Stimulated activated naive CD4-positive, alpha-beta T cell treated with Interleukin-2 at 50 U/mL for 16 hours (primary cell): ENCODE measurements around the gene ATP5F1C.
"Not testable (repeated sequence)": the region's sequence is repeated elsewhere in the genome, so short reads cannot be mapped to it uniquely, and the experiment has no call there.

Source experiments
- DNase-seq: peaks from one replicate; lab custom pipeline; 2025; lab: John Stamatoyannopoulos, UW

Gene ATP5F1C

DNA sequence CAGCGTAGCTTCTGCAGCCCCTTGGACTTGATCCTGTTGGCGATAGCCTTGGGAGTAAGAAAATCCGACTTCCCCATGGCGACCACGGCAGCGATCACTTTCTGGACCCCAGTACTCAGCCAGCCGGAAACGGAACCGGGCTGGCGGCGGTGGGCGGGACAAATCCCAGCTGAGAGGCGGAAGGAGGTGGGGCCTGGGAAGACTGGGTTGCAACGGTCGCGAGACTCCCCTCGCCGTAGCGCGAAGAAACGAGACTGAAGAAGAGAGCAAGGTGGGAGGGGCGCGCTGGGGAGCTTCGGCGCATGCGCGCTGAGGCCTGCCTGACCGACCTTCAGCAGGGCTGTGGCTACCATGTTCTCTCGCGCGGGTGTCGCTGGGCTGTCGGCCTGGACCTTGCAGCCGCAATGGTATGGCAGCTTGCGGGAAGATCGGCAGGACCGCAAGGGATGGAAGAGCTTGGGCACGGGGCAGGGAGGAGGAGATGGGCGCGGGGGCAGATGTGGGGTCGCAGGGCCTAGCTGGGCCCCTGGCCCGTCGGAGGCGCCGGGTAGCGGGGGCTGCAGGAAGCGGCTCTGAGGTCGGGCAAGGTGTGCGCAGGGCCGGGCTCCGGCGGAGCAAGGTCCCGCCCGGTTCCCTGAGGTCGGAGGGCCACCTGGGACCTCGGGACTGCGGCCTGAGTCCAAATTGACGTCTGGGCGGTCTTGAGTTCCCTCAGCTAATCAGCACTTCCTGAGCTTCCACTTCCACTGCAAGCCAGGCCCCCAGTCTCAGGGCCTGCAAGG is at the start of gene ATP5F1C, which contains the start of gene KIN:
Gene ATP5F1C (plus strand): TSS at position 321 of the 782 bp plus-strand sequence. CDS start 31 bp downstream, at position 352.
Gene KIN (minus strand): TSS at position 137 of the 782 bp plus-strand sequence. CDS start 60 bp downstream, at position 77.
- DNase-seq = peak; percentile 97

DNA sequence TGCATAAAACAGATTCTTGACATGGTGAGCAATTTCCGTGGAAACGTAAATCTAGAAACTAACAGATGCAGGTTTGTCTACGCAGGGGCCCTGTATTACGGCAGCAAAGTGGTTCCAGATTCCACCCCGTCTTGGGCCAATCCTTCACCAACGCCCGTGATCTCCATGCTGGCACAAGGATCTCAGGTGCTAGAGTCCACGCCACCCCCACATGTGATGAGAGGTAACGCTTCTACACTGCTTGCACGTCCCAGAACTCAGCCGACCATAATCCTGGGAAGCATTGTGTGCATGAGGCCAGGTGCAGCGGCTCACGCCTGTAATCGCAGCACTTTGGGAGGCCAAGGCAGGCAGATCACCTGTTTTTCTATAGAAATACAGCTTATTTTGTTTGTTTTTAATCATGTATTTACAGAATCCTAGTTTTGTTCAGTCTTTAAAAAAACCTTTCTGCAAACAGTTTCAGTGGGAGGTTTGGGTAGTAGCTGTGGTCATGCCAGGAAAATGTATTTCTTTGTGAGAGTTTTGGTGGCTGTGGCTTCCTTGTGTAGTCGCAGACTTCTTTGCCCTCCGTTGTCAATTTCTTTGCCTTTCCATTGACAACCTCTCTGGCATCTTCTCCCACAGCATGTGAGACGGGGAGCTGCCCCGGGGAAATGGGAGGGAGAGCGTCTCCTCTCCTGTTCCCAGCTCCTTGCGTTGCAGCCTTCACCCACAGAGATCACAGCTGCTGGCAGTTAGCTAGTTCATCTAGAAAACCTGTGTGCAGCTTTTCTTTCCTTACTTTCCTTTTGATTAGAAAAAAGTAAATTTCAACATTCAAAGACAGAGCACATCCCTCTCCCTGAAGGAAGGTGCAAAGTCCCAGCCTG is 49.2 kb upstream of the ATP5F1C start:
- DNase-seq = no peak

DNA sequence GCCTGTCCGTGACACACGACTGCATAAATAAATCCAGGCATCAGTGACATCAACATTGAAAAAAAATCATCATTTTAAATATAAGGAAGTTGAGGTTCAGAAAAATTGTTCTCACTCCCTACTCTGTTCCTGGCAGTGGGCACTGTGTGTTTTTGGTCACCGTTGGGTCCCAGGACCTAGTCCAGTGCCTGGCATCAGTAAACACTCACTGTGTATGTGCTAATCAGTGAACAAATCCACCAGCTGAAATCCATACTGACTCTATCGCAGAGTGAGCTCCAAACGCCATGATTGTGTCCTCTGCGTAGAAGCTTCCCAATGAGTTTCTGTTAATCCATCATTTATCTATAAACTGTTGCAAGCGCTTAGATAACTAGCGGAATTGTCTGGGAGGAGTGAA is 43.7 kb upstream of the ATP5F1C start:
- no peak for DNase-seq

DNA sequence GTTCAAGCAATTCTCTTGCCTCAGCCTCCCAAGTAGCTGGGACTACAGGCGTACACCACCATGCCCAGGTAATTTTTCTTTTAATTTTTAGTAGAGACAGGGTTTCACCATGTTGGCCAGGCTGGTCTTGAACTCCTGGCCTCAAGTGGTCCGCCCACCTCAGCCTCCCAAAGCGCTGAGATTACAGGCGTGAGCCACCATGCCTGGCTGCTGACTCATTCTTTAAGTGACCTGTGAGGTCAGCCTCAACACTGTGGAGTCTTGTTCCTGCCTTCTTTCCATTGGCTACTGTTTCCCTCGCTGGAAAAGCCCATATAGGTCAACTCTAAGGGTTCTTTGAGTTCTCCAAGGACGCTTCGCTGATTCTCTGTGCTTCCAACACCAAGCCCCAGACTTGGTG is 39.3 kb upstream of the ATP5F1C start:
- not testable (repeated sequence) for DNase-seq

DNA sequence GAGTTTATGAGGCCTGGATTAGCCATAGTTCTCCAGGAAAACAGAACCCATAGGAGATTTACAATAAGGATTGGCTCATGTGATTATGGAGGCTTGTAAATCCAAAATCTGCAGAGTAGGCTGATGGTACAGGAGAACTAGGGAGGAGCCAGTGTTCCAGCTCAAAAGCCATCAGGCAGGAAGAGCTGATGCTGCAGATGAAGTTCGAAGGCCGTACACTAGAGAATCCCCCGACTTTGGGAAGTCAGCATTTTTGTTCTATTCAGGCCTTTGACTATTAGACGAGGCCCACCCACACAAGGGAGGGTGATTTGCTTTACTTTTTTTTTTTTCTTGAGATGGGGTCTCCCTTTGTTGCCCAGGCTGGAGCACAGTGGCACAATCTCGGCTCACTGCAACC is 37.8 kb upstream of the ATP5F1C start:
- DNase-seq = no peak

GRCh38 chr10:7752251-7752650 is 35.7 kb upstream of the ATP5F1C start:
- DNase-seq = no peak

GRCh38 chr10:7755103-7755502 is 32.9 kb upstream of the ATP5F1C start:
- DNase-seq = no peak

DNA sequence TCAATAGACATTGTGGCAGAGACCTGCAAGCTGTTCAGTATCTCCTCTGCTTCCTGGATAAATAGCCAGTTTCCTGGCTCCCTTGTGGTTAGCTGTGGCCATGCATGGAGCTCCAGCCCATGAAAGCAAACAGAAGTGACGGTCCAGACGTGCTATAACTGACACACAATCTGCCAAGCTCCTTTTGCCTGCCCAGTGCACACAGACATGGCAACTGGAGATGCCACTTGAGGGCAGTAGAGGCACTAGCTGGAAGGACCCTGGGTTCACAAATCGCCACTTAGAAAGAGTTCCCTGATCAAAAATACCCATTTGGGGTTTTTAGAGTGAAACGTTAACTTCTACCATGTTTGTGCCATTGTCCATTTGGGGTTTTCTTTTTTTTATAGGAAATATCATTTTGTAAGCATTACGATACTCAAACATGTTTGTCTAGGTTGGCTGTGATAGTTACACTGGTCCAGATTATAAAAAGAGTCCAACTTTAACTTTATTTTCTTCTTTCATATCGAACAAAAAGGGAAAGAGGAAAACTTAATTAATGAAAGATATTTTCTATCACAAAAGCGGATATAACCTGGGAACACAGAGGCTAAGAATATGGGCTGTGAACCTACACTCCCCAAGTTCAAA is 31.5 kb upstream of the ATP5F1C start:
- no peak for DNase-seq

GRCh38 chr10:7763929-7764328 is 24.0 kb upstream of the ATP5F1C start:
- no peak for DNase-seq

- DNase-seq = no peak
These were observed 21.7 kb upstream of the ATP5F1C start for GRCh38 chr10:7766241-7766640.

GRCh38 chr10:7767209-7767608 is 20.8 kb upstream of the ATP5F1C start:
- DNase-seq = no peak

DNA sequence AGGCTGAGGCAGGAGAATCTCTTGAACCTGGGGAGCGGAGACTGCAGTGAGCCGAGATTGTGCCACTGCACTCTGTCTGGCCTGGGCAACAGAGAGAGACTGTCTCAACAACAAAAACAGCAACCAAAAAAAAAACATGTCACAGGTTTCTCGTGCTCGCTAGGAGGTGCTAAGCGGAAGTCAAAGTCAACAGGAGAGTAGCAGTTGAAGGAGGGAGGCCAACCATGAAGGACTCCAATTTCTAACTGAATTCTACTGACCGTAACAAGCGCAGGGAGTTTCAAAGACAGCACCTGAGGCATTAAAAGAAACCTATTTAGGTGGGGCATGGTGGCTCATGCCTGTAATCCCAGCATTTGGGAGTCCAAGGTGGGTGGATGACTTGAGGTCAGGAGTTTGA is 19.6 kb upstream of the ATP5F1C start:
- no peak for DNase-seq

GRCh38 chr10:7773845-7774801 is 13.9 kb upstream of the ATP5F1C start:
- no peak for DNase-seq

- no peak for DNase-seq
These were observed 11.2 kb upstream of the ATP5F1C start for GRCh38 chr10:7776777-7777176.

- not testable (repeated sequence) for DNase-seq
These were observed 5.8 kb upstream of the ATP5F1C start for GRCh38 chr10:7782194-7782593.

- no peak for DNase-seq
These were observed 1.5 kb upstream of the ATP5F1C start for GRCh38 chr10:7786430-7786829.

DNA sequence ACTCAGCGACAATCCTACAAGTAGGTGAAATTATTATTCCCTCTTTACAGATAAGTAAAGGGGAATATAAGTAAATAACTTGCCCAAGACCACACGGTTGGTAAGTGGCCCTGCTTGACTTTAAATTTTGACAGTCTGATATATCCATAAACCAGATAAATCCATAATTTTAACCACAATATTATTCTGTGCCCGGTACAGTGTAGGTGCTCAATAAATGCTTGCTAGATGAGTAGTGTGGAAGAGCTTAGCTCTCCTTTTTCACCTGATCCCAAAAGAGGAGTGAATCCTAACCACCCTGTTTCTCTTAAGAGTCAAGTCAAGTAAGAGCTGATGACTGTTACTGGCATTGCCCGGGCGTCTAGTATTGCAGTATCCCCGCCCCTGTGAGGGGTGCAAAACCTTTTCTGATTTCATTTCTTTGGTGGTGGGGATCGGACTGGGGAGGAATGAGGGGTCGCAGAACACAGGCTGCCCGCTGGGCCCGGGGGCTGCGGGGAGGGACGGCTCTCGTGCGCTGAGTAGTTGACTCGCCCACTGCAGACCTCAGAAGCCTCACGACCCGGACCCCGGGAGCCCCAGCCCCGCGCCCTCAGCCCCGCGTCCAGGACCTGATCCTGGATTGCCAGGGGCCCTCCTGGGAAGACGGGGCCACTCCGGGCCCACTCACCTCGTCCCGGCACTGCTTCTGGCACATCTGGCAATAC is 674 bp upstream of the ATP5F1C start:
- no peak for DNase-seq

GRCh38 chr10:7788639-7789286 is 786 bp downstream of the ATP5F1C start:
- DNase-seq = no peak

- DNase-seq = no peak
These were observed 1.4 kb downstream of the ATP5F1C start for GRCh38 chr10:7789390-7789789.

DNA sequence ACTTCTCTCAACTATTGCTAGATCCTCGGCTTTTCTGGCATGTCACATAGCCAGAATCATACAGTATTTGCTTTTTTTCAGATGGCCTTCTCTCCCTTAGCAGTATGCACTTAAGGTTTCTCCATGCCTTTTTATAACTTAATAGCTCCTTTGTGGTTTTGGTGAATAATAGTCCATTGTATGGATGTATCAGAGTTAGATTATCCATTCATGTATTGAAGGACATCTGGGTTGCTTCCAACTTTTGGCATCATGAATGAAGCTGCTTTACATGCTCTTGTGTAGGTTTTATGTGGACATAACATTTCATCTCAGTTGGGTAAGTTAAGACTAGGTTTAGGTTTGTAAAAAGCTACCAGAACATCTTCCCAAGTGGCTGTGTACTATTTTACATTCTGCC is 4.6 kb downstream of the ATP5F1C start:
- no peak for DNase-seq
